ENCODE results near the gene TMEM59L.

Gene TMEM59L

GRCh38 chr19:18639706-18640243, 27.1 kb downstream of the TMEM59L start:
- DNase-seq = no peak

- no peak for DNase-seq
These were observed 31.7 kb downstream of the TMEM59L start for GRCh38 chr19:18644196-18645034.

GRCh38 chr19:18645035-18645511, 32.4 kb downstream of the TMEM59L start:
- no peak for DNase-seq

GRCh38 chr19:18646535-18647370, 34.1 kb downstream of the TMEM59L start:
- DNase-seq = no peak

GRCh38 chr19:18647371-18647767, 34.7 kb downstream of the TMEM59L start:
- no peak for DNase-seq

- no peak for DNase-seq
These were observed 35.1 kb downstream of the TMEM59L start for GRCh38 chr19:18647807-18648206.

GRCh38 chr19:18648973-18649315, 36.3 kb downstream of the TMEM59L start:
- DNase-seq = no peak

GRCh38 chr19:18649371-18650020, 36.8 kb downstream of the TMEM59L start:
- no peak for DNase-seq

GRCh38 chr19:18650021-18650390, 37.3 kb downstream of the TMEM59L start:
- DNase-seq = no peak

- DNase-seq = no peak
These were observed 37.9 kb downstream of the TMEM59L start for GRCh38 chr19:18650468-18651041.

- no peak for DNase-seq
These were observed 38.6 kb downstream of the TMEM59L start for GRCh38 chr19:18651300-18651699.

- no peak for DNase-seq
These were observed 39.1 kb downstream of the TMEM59L start for GRCh38 chr19:18651733-18652132.

- DNase-seq = no peak
These were observed 41.2 kb downstream of the TMEM59L start for GRCh38 chr19:18653853-18654252.

GRCh38 chr19:18654469-18654868, 41.8 kb downstream of the TMEM59L start:
- DNase-seq = no peak

- no peak for DNase-seq
These were observed 42.6 kb downstream of the TMEM59L start for GRCh38 chr19:18655173-18655844.

GRCh38 chr19:18656337-18657086, 43.8 kb downstream of the TMEM59L start:
- DNase-seq = no peak

GRCh38 chr19:18657590-18658365, 45.1 kb downstream of the TMEM59L start:
- no peak for DNase-seq

GRCh38 chr19:18658366-18658855, 45.7 kb downstream of the TMEM59L start:
- DNase-seq = no peak

- DNase-seq = no peak
These were observed 46.8 kb downstream of the TMEM59L start for GRCh38 chr19:18659281-18660050.

Measured in stimulated activated CD4-positive, alpha-beta T cell treated with anti-CD3 and anti-CD28 coated beads, Interleukin-1b, Interleukin-23, amount 100 ng/mL, for 48 hours (primary cell).